Spinal cord (tissue), 10 donors: ENCODE data around the gene BAD. TPM values are rescaled to one million over a fixed set of nuclear protein-coding genes. Genes with fewer than 3 reads are reported as not detected.

Experiments used
- DNase-seq, 6 donors: peaks; one replicate each; pipeline versions ENCODE4 v3.0.0 to v3.0.0-alpha.2; 2013 to 2015; ENCODE audit warnings: low spot score in 6 of 6, low read depth in 4 of 6
- H3K27ac ChIP-seq: one replicate; pipeline ENCODE4 v1.5.1; 2013; ENCODE audit warnings: low read depth, low read length, control low read depth
- H3K27me3 ChIP-seq: one replicate; pipeline ENCODE4 v1.6.1; 2013; ENCODE audit warnings: low read length; ENCODE audit not compliant: control insufficient read depth, insufficient read depth
- H3K36me3 ChIP-seq: one replicate; pipeline ENCODE4 v1.6.1; 2013; ENCODE audit warnings: low read length; ENCODE audit not compliant: control insufficient read depth, insufficient read depth
- H3K4me1 ChIP-seq: one replicate; pipeline ENCODE4 v1.6.1; 2013; ENCODE audit warnings: low read length; ENCODE audit not compliant: control insufficient read depth, insufficient read depth
- H3K4me3 ChIP-seq: one replicate; pipeline ENCODE4 v1.5.1; 2013; ENCODE audit warnings: low read depth, low read length, control low read depth
- H3K9me3 ChIP-seq: one replicate; pipeline ENCODE4 v1.6.1; 2013; ENCODE audit warnings: low read length; ENCODE audit not compliant: control insufficient read depth, insufficient read depth
- WGBS: methylation state at CpG from one replicate; pipeline ENCODE4 v1.1.5; 2013; ENCODE audit warnings: missing lambda C conversion rate; ENCODE audit not compliant: insufficient coverage; 5-methylcytosine and 5-hydroxymethylcytosine counted together
- polyA plus RNA-seq, 2 donors: library from polyadenylated mRNA; unstranded; fragments of 120-200 nt; gene quantifications; one replicate each; pipeline ENCODE4 v1.2.1, GENCODE V29; 2013; ENCODE audit not compliant: insufficient read length in 2 of 2
- total RNA-seq, 2 donors: library from RNA; depleted of rRNA in 1 of 2; stranded (reverse); fragments of 120-200 nt in 1 of 2; fragments of >200 nt in 1 of 2; gene quantifications; one replicate each; pipeline versions ENCODE4 v1.2.3 to v1.2.4, GENCODE V29; 2013 to 2014
- donor health status: healthy.

BAD gene
- total and polyA plus RNA-seq, 4 donors = 41.5 to 123 (median 101) TPM

DNA sequence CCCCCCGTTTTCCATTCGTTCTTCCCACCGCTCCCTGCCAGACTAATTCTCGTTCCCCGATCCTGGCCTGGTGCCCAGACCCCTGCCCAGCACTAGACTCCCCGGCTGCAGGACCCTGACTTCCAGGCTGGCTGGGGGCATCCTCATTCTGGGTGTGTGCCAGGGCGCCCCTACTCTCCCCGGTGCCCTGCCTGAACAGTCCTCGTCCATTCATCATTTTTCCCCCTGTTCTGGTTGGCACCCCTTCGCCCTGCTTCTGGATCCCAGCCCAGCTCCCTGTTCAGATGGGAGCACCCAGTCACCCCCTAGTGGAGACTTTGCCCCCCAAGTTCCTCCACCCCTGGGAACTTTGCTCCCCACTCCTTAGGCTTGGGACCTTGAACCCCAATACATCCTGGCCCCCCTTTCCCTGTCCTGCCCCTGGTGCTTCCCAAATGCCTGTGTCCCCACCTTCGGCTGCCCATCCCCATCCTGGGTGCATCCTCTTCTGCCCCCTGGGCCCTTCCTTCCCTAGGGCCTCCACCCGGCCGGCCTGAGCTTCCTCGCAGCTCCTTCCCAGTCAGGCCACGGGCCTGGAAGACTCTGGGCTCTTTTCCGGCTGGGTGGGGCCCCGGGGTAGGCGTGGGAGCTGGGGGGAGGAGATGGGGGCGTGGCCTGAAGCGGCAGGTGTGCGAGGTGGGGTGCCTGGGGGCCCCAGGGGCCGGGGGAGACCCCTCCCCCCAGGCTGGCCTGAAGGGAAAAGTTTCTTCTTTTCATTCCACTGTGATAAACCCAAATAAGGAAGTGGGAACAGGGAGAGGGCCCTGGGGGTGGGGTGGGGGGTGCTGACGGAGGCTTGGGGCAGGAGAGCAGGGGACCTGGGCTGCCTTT lies 32.2 kb downstream of the BAD start:
- 13% methylated on average over 14 of the region's 23 CpGs for WGBS

DNA sequence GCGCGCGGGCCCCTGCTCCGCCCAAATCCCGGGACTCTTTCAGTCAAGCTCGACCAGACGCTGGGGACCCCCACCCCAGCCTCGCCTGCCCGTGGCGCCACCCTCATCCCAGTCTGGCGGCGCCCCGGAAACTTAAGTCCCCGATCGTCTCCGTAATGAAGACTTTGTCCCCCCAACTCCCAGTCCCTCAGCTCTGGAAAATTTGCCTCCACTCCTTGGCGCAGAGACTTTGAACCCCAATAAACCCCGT lies 32.8 kb downstream of the BAD start:
- DNase-seq = no peak
- H3K4me3 ChIP-seq = peak overlapping the region; percentile 53
- H3K27me3 ChIP-seq = peaks cover 6% of the 10 kb centered on the region
- no peaks in the 10 kb centered on the region for H3K9me3 ChIP-seq
- H3K27ac ChIP-seq = peak overlapping the region; percentile 29
- under 1% methylated on average over 18 of the region's 18 CpGs for WGBS
- peaks cover 54% of the 10 kb centered on the region for H3K4me1 ChIP-seq
- H3K36me3 ChIP-seq = peaks cover 26% of the 10 kb centered on the region

More for the DNA sequence above, 32.2 kb downstream of the BAD start:
- DNase-seq = peak in 1 of 6 donors; percentile 59
- Histone ChIP-seq H3K9me3 (no peaks in the 10 kb centered on the region), H3K36me3 (peaks cover 29% of the 10 kb centered on the region), H3K27me3 (peaks cover 6% of the 10 kb centered on the region), H3K27ac (peak overlapping the region; percentile 29), H3K4me3 (peak overlapping the region; percentile 53), H3K4me1 (peaks cover 49% of the 10 kb centered on the region)

DNA sequence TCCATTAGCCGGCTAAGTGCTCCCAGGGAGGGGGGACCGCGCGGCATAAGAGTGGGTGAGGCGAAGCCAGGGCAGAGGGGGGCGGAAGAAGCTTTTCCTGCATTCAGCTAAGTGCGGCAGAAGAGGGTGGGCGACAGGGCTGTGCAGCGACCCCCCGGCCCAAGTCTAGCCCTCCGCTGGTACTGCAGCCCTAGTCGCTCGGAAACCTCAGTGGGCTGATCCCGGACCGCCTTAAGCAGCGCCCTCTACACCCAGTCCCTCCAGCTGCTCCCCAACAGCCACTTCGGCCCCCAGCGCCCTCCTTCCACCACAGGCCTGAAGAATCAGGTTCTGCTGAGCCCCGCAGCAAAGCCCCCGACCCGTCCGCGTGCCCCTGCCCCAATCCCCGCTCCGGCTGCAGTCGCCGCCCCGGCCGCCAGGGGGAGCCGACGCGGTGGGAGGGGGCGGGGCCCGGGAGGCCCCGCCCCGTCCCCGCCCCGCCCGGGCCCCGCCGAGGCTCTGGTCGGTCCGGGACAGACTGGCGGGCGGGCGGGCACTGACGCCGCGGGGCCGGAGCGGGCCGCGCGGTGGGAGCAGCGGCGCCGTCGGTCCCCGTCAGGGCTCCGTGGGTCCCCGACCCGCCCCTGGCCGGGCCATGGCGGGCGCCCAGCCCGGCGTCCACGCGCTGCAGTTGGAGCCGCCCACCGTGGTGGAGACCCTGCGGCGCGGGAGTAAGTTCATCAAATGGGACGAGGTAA lies 33.3 kb downstream of the BAD start, which contains the start of gene PLCB3:
TSS of gene PLCB3 (plus strand) at position 515 of the 737 bp plus-strand sequence. CDS start at position 635, 120 bp downstream.
- Histone ChIP-seq H3K9me3 (no peaks in the 10 kb centered on the region), H3K27ac (peak within 1 kb of the TSS; percentile 29), H3K4me3 (peak within 1 kb of the TSS; percentile 53), H3K36me3 (peaks cover 21% of the 10 kb centered on the region), H3K27me3 (peaks cover 6% of the 10 kb centered on the region), H3K4me1 (peaks cover 54% of the 10 kb centered on the region)
- WGBS = under 1% methylated on average over 75 of the region's 75 CpGs
- DNase-seq = peak in 1 of 6 donors; percentile 65

- Histone ChIP-seq H3K9me3 (no peaks in the 10 kb centered on the region), H3K36me3 (peaks cover 14% of the 10 kb centered on the region), H3K4me1 (peaks cover 61% of the 10 kb centered on the region), H3K27ac (no peak overlapping the region), H3K4me3 (peak overlapping the region; percentile 52), H3K27me3 (peaks cover 6% of the 10 kb centered on the region)
- DNase-seq = no peak
- 17% methylated on average over 12 of the region's 13 CpGs for WGBS
Measured at GRCh38 chr11:64250415-64251015, 34.0 kb downstream of the BAD start.

DNA sequence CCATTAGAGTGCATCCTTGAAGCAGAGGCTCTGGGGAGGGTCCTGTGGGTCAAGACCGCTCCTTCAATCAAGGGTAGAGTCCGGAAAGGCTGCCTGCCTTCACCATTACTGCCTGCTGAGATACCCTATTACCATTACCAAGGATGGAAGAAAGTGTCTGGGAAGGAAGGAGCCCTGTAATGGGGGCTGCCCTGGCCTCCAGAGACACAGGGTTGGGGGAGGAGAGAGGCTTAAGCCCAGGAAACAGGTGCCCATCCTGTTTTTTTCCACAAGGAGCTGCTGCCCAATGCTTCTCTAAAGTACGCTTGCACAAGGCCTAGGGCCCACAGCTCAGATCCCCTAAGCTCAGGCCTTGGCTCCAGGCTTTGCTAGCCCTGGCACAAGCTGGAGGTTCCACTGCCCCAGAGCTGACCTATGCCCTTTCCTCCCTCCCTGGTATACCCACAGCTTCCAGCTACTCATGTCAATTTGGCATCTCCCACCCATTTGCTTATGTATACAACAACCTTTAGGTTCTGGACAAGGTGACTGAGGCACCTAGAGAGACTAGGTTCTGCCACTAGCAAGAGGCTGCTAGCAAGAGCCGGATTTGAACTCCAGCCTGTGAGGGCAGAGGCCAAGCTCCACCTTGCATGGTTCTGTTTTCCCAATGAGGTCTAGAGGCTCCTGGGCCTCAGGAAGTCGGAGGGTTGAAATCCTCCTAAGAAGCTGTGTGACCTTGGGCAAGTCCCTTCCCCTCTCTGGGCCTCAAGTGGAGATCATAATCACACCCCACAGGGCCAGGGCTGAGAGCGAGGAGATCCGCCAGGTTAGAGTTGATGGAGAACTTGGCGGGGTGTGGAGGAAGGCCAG lies 34.7 kb downstream of the BAD start:
- no peaks in the 10 kb centered on the region for H3K9me3 ChIP-seq
- no peak overlapping the region for H3K27ac ChIP-seq
- peaks cover 13% of the 10 kb centered on the region for H3K36me3 ChIP-seq
- DNase-seq = no peak
- peaks cover 68% of the 10 kb centered on the region for H3K4me1 ChIP-seq
- no peak overlapping the region for H3K4me3 ChIP-seq
- 93% methylated on average over 3 of the region's 8 CpGs for WGBS
- peaks cover 6% of the 10 kb centered on the region for H3K27me3 ChIP-seq

DNA sequence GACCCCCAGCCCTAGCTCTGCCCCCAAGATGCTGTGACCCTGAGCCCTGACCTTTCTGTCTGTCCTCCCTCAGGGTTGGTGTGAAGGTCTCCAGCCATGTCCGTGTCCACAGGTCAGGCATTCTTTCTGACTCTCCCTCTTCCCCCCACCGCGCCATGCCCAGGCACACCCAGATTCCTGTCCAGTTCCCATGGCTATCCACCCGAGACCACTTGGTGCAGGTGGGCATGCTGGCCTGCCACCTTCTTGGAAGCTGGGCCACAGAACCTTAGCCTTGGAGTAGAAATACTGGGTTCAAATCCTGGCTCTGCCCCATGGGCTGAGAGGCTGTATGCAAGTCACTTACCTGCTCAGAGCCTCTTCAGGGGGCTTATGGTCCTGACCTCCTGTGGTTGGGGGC lies 35.4 kb downstream of the BAD start:
- WGBS = 86% methylated on average over 4 of the region's 4 CpGs
- Histone ChIP-seq H3K27ac (no peak overlapping the region), H3K36me3 (peaks cover 13% of the 10 kb centered on the region), H3K4me1 (peaks cover 71% of the 10 kb centered on the region), H3K4me3 (no peak overlapping the region), H3K9me3 (no peaks in the 10 kb centered on the region), H3K27me3 (peaks cover 6% of the 10 kb centered on the region)
- no peak for DNase-seq

GRCh38 chr11:64248578-64248977 lies 35.9 kb downstream of the BAD start:
- Histone ChIP-seq H3K27me3 (peaks cover 6% of the 10 kb centered on the region), H3K36me3 (peaks cover 18% of the 10 kb centered on the region), H3K9me3 (no peaks in the 10 kb centered on the region), H3K27ac (no peak overlapping the region), H3K4me3 (no peak overlapping the region), H3K4me1 (peaks cover 71% of the 10 kb centered on the region)
- 77% methylated on average over 5 of the region's 7 CpGs for WGBS
- DNase-seq = no peak

DNA sequence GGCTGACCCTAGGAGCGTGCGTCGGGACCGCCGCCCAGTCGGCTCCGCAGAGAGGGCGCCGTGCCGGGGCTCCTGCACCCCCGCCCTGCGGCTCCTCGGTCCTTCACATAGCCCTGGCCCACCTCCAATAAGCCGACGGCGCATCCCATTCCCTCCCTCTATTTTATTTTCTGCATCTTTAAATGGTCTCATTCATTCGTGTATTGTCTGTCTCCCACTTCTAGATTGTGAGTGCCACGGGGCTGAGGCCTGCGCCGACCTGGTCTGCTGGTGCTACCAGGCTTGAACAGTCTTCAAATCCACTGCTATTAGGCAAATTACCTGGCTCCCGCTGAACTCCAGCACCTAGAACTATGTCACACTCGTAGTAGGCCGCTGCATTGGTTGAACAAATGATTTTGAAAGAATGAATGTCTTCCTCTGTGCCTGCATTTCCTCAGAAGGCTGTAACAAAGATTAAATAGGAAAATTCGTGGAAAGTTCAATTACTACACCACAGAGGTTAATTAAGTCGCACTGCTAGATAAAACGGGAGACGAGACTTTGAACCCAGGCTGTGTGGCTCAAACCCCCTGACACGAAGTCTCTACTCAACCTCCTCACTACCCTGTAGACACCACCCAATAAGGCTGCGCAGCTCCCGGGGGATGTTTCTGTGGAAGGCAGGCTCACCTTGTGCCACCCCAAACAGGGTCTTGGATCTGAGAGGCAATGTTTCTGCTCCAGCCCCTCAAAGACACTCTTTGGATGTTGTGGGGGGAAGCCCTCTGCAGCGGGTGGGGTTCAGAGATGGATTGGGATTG lies 36.5 kb downstream of the BAD start:
- 23% methylated on average over 24 of the region's 31 CpGs for WGBS
- H3K9me3 ChIP-seq = no peaks in the 10 kb centered on the region
- H3K36me3 ChIP-seq = peaks cover 24% of the 10 kb centered on the region
- H3K4me3 ChIP-seq = peak overlapping the region; percentile 85
- peaks cover 71% of the 10 kb centered on the region for H3K4me1 ChIP-seq
- H3K27me3 ChIP-seq = peaks cover 6% of the 10 kb centered on the region
- DNase-seq = no peak
- peak overlapping the region; percentile 97 for H3K27ac ChIP-seq
